H7 (cell line): ENCODE measurements around the gene ALX1. TPM values are rescaled to one million over a fixed set of nuclear protein-coding genes. Genes with fewer than 3 reads are reported as not detected.
A peak's percentile ranks its signal among the peaks of the same experiment; 100 is the strongest.

Source experiments
- DNase-seq: peaks from one replicate; pipeline ENCODE4 v3.0.0; 2012
- H3K27me3 ChIP-seq: 2 replicates; pipeline ENCODE4 v1.6.0; 2011; ENCODE audit warnings: mild to moderate bottlenecking, low read length; ENCODE audit not compliant: control insufficient read depth, insufficient read depth
- H3K36me3 ChIP-seq: replicated peaks from 2 replicates; pipeline ENCODE4 v1.5.1; 2011; ENCODE audit warnings: low read length; ENCODE audit not compliant: control insufficient read depth, insufficient read depth
- H3K4me3 ChIP-seq: 2 replicates; pipeline ENCODE4 v1.5.1; 2011; ENCODE audit warnings: low read depth, mild to moderate bottlenecking, control low read depth, low read length, moderate library complexity; ENCODE audit not compliant: insufficient read depth
- total RNA-seq: library from RNA; depleted of rRNA; stranded (reverse); fragments of >200 nt; shearing (Covaris generic); gene quantifications from 2 replicates; pipeline ENCODE4 v1.2.3, GENCODE V29; 2014; rRNA removed

The ALX1 gene
- total RNA-seq: 7.6 and 10.1 TPM in 2 replicates

- Histone ChIP-seq H3K36me3 (no peaks in the 10 kb centered on the region), H3K4me3 (peak within 1 kb of the TSS; percentile 89), H3K27me3 (peaks cover 42% of the 10 kb centered on the region)
- peak; percentile 73 for DNase-seq
Observed at GRCh38 chr12:85280165-85280983, at the start of gene ALX1. Gene ALX1, plus strand, starts transcription at chr12:85280220. Its CDS starts 42 bp downstream, at chr12:85280262.

GRCh38 chr12:85237327-85237726, 42.7 kb upstream of the ALX1 start:
- H3K36me3 ChIP-seq: no peaks in the 10 kb centered on the region
- no peaks in the 10 kb centered on the region for H3K27me3 ChIP-seq
- no peak for DNase-seq
- H3K4me3 ChIP-seq: no peak overlapping the region

GRCh38 chr12:85244561-85244960, 35.5 kb upstream of the ALX1 start:
- Histone ChIP-seq H3K36me3 (no peaks in the 10 kb centered on the region), H3K27me3 (no peaks in the 10 kb centered on the region), H3K4me3 (no peak overlapping the region)
- DNase-seq: no peak

- no peak for DNase-seq
Observed at GRCh38 chr12:85253853-85254252, 26.2 kb upstream of the ALX1 start.

GRCh38 chr12:85257671-85258070, 22.3 kb upstream of the ALX1 start:
- Histone ChIP-seq H3K4me3 (no peak overlapping the region), H3K36me3 (no peaks in the 10 kb centered on the region), H3K27me3 (no peaks in the 10 kb centered on the region)
- no peak for DNase-seq

More at GRCh38 chr12:85253853-85254252, 26.2 kb upstream of the ALX1 start:
- Histone ChIP-seq H3K27me3 (no peaks in the 10 kb centered on the region), H3K36me3 (no peaks in the 10 kb centered on the region), H3K4me3 (no peak overlapping the region)

- no peak overlapping the region for H3K4me3 ChIP-seq
- DNase-seq: no peak
- H3K36me3 ChIP-seq: no peaks in the 10 kb centered on the region
- no peaks in the 10 kb centered on the region for H3K27me3 ChIP-seq
Observed at GRCh38 chr12:85260447-85260846, 19.6 kb upstream of the ALX1 start.

- Histone ChIP-seq H3K36me3 (no peaks in the 10 kb centered on the region), H3K27me3 (no peaks in the 10 kb centered on the region), H3K4me3 (no peak overlapping the region)
- DNase-seq: no peak
Observed at GRCh38 chr12:85260896-85261295, 19.1 kb upstream of the ALX1 start.

GRCh38 chr12:85266356-85266755, 13.7 kb upstream of the ALX1 start:
- no peaks in the 10 kb centered on the region for H3K36me3 ChIP-seq
- no peak overlapping the region for H3K4me3 ChIP-seq
- DNase-seq: no peak
- H3K27me3 ChIP-seq: no peaks in the 10 kb centered on the region

- Histone ChIP-seq H3K36me3 (no peaks in the 10 kb centered on the region), H3K4me3 (peak overlapping the region; percentile 29; the same call in 1 of the 2 replicates), H3K27me3 (peaks cover 66% of the 10 kb centered on the region)
- no peak for DNase-seq
Observed at GRCh38 chr12:85273381-85274314, 6.4 kb upstream of the ALX1 start.

- Histone ChIP-seq H3K4me3 (no peak overlapping the region), H3K27me3 (peaks cover 72% of the 10 kb centered on the region), H3K36me3 (no peaks in the 10 kb centered on the region)
- DNase-seq: no peak
Observed at GRCh38 chr12:85274315-85274651, 5.7 kb upstream of the ALX1 start.

- Histone ChIP-seq H3K36me3 (no peaks in the 10 kb centered on the region), H3K27me3 (peaks cover 73% of the 10 kb centered on the region), H3K4me3 (no peak overlapping the region)
- no peak for DNase-seq
Observed at GRCh38 chr12:85275374-85275773, 4.6 kb upstream of the ALX1 start.

GRCh38 chr12:85277191-85277590, 2.8 kb upstream of the ALX1 start:
- Histone ChIP-seq H3K36me3 (no peaks in the 10 kb centered on the region), H3K27me3 (peaks cover 70% of the 10 kb centered on the region), H3K4me3 (no peak overlapping the region)
- DNase-seq: no peak

GRCh38 chr12:85277900-85278597, 2.0 kb upstream of the ALX1 start:
- no peaks in the 10 kb centered on the region for H3K36me3 ChIP-seq
- peaks cover 65% of the 10 kb centered on the region for H3K27me3 ChIP-seq
- peak; percentile 28 for DNase-seq
- H3K4me3 ChIP-seq: peak overlapping the region; percentile 89; the same call in 1 of the 2 replicates
